GM23248 (cell line): Measurements from ENCODE around the gene PRSS1.

ENCODE experiments used
- EZH2 ChIP-seq: fragments of 200-600 bp; sonication (generic); IDR thresholded peaks from 2 replicates; pipeline ENCODE4 v1.6.1; 2018; ENCODE audit warnings: antibody characterized with exemption, mild to moderate bottlenecking; ENCODE audit not compliant: insufficient read depth, poor library complexity, severe bottlenecking
- EZH2phosphoT487 ChIP-seq: fragments of 200-600 bp; sonication (generic); IDR thresholded peaks from 2 replicates; pipeline ENCODE4 v1.6.1; 2018; ENCODE audit warnings: antibody characterized with exemption, moderate library complexity, mild to moderate bottlenecking, low read depth; ENCODE audit not compliant: insufficient read depth

- TF ChIP-seq EZH2 (no peak), EZH2phosphoT487 (no peak)
These were observed 3.5 kb upstream of the PRSS1 start for GRCh38 chr7:142745745-142746144.
